T-helper 2 cell (primary cell): Measurements from ENCODE around the gene XRCC3.

Experiments used
- DNase-seq, 5 experiments: peaks; one replicate each; pipeline versions ENCODE4 v3.0.0 to v3.0.0-alpha.2; 2012 to 2022
- total RNA-seq, 2 donors: gene quantifications; one replicate each; lab custom pipeline; 2026; lab: John Stamatoyannopoulos, UW

XRCC3 gene
- 4.7 to 10.2 reads per million in 2 donors for total RNA-seq

- peak; percentile 97 to 99 (median 99) for DNase-seq
These were observed at the start of gene XRCC3, which contains the start of gene ZFYVE21 for GRCh38 chr14:103715052-103716000. XRCC3 (minus strand) TSS chr14:103715451; CDS start chr14:103711087, 4,364 bp downstream. ZFYVE21 (plus strand) TSS chr14:103715810; CDS start chr14:103715842, 32 bp downstream.

- no peak for DNase-seq
These were observed 48.7 kb upstream of the XRCC3 start for GRCh38 chr14:103763730-103764488.

DNA sequence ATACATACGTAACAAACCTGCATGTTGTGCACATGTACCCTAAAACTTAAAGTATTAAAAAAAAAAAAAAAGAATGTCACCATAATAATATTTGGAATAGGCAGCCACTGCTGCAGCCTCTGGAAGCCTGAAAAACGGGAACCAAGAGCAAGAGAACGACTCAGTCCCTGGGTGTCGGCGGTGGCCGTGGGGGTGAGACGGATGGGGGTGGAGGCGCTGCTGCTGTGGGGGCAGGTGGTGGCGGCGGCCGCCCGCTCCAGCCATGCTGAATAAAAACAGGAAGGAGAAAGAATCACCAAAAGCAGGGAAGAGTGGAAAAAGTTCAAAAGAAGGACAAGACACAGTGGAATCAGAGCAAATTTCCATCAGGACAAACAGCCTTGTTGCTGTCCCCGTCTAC, 47.3 kb upstream of the XRCC3 start:
- no peak for DNase-seq

GRCh38 chr14:103762036-103762435, 46.8 kb upstream of the XRCC3 start:
- DNase-seq, result no peak

DNA sequence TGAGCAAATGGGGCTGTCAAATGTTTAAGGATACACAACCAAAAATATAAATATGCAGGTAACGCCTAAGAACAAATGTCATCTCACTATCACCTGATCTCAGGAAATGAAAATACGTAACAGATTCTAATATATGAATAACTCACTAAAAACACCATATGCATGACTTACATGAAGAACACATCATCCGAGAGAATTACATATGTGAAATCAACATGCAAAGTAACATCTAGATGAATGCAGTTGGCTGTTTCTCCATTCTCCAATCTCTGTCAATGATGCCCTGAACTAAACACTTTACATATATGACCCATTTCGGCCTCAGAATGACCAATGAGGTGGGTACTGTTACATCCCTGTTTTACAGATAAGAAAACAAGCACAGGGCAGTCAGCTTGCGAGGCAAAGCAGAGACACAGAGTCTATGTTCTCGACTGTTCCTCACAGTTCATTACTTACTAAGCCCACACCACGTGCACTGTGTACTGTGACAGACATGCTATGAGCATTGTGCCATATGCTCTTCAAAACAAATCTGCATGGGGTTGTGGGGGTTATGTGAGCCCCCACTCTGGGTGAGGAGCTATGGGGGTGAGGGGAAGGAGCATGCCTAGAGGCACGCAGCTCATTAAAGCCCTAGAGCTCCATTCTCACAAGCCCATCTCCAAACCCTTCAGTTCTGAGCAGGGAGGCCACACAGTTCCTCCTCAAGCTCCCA, 43.0 kb upstream of the XRCC3 start:
- no peak for DNase-seq

DNA sequence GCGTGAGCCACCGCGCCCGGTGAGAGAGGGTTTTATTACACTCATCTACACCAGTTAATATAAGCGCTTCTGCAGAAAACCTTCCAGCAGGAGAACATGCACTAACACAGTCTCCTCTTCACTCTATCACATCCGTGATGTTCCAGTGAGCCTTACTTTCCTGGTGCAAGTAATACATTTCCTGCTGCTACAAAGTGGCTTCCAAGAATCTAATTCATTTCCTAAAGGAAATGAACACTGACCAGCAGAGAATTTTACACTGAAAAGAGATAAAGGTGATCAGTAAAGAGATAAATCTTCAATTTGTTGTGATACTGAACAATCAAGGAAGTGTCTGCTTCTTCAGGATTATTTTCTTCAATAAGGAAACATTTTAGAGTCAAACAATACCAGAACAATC, 39.8 kb upstream of the XRCC3 start:
- DNase-seq, result no peak

DNA sequence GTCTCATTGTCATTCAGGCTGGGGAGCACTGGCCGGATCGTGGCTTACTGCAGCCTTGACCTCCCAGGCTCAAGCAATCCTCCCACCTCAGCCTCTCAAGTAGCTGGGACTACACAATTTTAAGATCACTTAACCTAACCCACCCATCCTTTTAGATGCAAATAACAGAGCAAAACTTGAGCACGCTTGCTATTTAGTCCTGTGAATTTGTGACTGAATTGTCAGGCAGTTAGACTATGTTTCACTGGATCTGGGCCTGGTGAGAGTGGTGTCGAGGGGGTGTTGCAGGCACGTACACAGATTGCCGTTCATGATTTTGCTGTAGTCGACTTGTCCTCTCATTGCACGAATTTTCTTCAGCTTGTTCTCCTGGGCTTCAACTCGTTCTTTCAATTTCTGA, 38.5 kb upstream of the XRCC3 start:
- DNase-seq, result no peak

DNA sequence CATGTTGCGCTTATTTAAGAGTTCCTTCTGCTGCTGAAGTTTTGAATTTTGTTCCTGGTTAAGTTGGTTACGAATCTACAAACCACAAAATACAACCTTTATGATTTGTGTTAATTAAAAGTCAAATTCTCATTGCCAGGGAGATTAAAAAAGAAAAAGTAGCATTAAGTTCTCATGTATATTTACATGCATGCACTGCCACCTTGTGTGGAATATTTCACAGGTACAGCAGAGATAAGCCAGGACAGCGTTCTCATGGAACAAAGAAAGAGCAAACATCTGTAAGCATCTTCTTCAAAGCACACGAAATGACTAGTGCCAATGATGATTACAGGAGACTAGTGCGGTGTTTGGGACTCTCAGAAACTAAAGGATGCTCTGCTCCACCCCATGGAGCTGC, 34.6 kb upstream of the XRCC3 start:
- no peak for DNase-seq

GRCh38 chr14:103749452-103749851, 34.2 kb upstream of the XRCC3 start:
- DNase-seq, result no peak

DNA sequence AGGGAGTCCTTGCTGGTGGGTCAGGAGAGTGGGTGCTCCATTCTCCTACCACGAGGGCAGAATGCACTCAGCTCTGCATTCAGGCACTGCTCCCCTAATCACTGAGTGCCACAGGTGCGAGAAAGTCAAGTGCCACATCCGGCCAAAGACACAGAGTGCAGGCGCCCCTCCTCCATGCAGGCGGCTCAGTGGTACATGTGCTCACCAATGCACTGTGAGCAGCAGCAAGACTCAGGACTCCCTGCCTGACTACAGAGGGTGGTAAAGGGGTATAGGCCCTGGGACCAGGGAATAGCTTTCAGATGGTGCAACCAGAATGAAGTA, 33.2 kb upstream of the XRCC3 start:
- peak in 2 of 5 experiments; percentile 39 to 87 for DNase-seq

- no peak for DNase-seq
These were observed 31.4 kb upstream of the XRCC3 start for GRCh38 chr14:103746701-103747100.

DNA sequence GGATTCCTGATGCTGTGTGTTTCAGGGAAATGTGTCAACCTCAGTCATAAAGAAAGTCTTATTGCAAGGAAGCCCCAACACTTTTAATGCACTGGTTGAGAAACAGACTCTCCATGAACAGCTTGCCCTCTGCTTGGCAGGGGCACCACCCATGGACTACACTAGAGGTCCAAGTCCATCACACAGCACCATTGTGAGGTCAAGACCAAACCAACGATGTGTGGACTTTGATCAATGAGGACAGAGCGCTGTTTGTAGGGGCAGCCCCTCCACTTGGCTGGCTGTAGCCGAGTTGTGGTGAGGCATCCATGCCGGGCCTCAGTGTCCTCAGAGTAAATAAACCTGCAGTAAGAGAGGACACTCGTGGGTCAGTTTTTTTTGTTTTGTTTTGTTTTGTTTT, 30.2 kb upstream of the XRCC3 start:
- DNase-seq, result no peak

DNA sequence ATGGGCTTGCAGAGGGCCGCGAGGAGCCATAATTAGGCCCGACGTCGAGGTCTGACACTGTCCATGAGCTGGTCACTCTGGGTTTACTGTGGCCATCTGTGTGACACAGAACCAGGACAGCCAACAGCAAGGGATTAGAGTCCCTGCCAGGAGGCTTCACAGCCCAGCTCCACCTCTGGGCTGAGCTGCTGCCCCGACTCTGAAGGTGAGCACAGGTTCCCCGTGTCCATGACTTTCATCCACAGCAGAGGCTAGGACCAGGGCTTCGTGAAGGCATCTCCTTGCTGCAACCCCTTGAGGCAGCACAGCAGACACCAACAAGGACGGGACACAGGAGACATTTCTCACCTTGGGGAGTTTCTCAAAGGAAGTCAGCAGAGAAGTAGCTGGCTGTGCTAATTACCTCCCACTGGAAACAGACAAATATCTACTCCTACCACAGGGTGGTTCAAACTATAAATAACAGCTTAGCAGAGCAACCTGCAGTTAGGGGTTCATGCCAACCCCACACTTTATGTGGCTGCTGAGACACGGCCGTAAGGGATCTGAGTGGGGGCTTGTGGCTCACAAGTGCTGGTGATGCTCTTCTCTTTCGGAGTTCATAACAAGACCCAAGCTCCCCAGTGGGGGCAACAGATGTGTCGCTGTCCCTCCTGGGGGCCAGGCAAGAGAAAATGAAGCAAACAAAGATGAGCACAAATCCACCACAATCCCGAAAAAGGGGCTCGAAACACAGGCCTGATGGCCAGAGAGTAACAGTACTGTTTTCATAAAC, 29.6 kb upstream of the XRCC3 start:
- no peak for DNase-seq

- DNase-seq, result no peak
These were observed 28.4 kb upstream of the XRCC3 start for GRCh38 chr14:103743691-103744090.

- DNase-seq, result no peak
These were observed 27.4 kb upstream of the XRCC3 start for GRCh38 chr14:103742499-103743255.

- no peak for DNase-seq
These were observed 26.6 kb upstream of the XRCC3 start for GRCh38 chr14:103741876-103742275.

- no peak for DNase-seq
These were observed 25.9 kb upstream of the XRCC3 start for GRCh38 chr14:103740991-103741689.

DNA sequence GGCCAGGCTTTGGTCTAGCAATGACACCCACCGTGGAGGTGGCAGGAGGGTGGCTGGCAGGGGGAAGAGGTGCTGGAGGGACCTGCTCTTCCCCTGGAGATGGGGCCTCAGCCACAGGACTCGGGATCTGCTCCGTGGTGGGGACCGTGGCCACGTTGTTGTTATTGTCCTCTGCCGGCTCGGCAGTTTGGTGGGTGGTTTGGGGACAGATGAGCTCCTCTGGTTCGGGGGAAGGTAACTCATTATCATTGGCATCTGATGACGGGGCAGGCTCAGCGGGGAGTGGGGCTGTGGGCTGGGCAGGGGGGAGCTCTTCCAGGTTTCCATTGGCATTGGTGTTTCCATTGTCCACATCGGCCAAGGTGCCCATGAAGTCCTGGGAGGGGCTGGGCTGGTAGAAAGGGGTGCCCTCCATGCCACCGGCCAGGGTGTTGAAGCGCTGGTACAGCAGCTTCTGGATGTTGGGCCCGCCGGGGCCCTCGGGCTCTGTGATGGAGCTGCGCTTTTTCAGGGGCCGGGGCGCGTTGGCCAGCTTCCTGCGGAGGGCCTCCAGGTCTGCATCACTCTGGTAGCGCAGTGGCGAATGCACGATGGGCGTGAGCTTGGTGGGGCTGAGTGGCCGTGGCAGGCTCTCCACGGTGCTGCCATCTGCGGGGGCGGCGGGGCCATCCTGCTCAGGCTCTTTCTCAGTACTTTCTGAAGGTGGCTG, 24.7 kb upstream of the XRCC3 start:
- DNase-seq, result no peak

DNA sequence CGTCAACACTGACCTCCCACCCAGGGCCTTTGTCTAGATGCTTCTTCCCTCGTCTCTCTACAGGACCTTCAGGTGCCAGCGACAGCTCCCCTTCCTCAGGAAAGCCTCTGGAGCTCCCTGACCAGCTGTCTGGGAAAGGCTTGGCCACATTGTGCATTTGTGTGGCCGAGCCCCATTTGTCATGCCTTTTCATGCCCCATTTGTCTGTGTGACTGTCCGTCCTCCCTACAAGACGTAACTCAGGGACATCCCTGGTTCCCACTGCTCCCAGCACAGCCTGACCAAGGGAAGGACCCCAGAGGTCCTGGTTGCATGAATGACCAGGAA, 24.2 kb upstream of the XRCC3 start:
- DNase-seq, result no peak

- DNase-seq, result no peak
These were observed 23.6 kb upstream of the XRCC3 start for GRCh38 chr14:103738701-103739451.
